GM12878 (cell line): ENCODE data around the gene ZNF419. TPM values are rescaled to one million over a fixed set of nuclear protein-coding genes. Genes with fewer than 3 reads are reported as not detected.

Experiments
- CBFB ChIP-seq: IDR thresholded peaks from 2 replicates; pipeline ENCODE4 v1.6.1; 2016; ENCODE audit warnings: antibody characterized with exemption, low read depth
- CREM ChIP-seq: IDR thresholded peaks from 2 replicates; pipeline ENCODE4 v1.6.1; 2014; ENCODE audit warnings: antibody characterized with exemption, low read depth
- FOS ChIP-seq: IDR thresholded peaks from 3 replicates; pipeline ENCODE4 v1.6.1; 2011; ENCODE audit warnings: borderline replicate concordance; ENCODE audit not compliant: insufficient read length; ENCODE audit errors: extremely low read depth
- GABPA ChIP-seq: IDR thresholded peaks from 2 replicates; pipeline ENCODE4 v1.6.1; 2014; ENCODE audit warnings: antibody characterized with exemption, low read depth, mild to moderate bottlenecking, inconsistent platforms
- HCFC1 ChIP-seq: fragments of 150-350 bp; IDR thresholded peaks from 2 replicates; pipeline ENCODE4 v1.6.1; 2014; ENCODE audit warnings: low read length
- HDAC6 ChIP-seq: fragments of 200-600 bp; sonication (generic); IDR thresholded peaks from one replicate; pipeline ENCODE4 v1.8.0; 2017; ENCODE audit warnings: antibody characterized with exemption; ENCODE audit not compliant: unreplicated experiment
- HDGF ChIP-seq: fragments of 450-650 bp; IDR thresholded peaks from 2 replicates; pipeline ENCODE4 v1.6.1; 2016; ENCODE audit warnings: antibody characterized with exemption
- IKZF1 ChIP-seq: fragments of 450-650 bp; conservative IDR thresholded peaks from 2 replicates; pipeline ENCODE4 v1.6.1; 2017; ENCODE audit warnings: antibody characterized with exemption, mild to moderate bottlenecking
- NBN ChIP-seq: fragments of 450-650 bp; IDR thresholded peaks from 2 replicates; pipeline ENCODE4 v1.6.1; 2016
- NFYB ChIP-seq: IDR thresholded peaks from 2 replicates; pipeline ENCODE4 v1.6.1; 2011; ENCODE audit warnings: low read depth, mild to moderate bottlenecking, low read length, improper control_type of control experiment, moderate library complexity; ENCODE audit not compliant: insufficient read depth
- POLR2A ChIP-seq: IDR thresholded peaks from 2 replicates; pipeline ENCODE4 v1.6.1; 2011; ENCODE audit warnings: low read depth, mild to moderate bottlenecking, low read length
- POLR2AphosphoS2 ChIP-seq: IDR thresholded peaks from 2 replicates; pipeline ENCODE4 v1.6.1; 2011; ENCODE audit warnings: low read depth, mild to moderate bottlenecking, low read length, improper control_type of control experiment, moderate library complexity
- POLR2AphosphoS5 ChIP-seq: IDR thresholded peaks from 2 replicates; pipeline ENCODE4 v1.6.1; 2011; ENCODE audit warnings: mild to moderate bottlenecking, low read length, inconsistent platforms
- POU2F2 ChIP-seq: IDR thresholded peaks from 3 replicates; pipeline ENCODE4 v1.6.1; 2011; ENCODE audit warnings: low read depth, mild to moderate bottlenecking, low read length, borderline replicate concordance
- RB1 ChIP-seq: fragments of 450-650 bp; formaldehyde crosslinking; IDR thresholded peaks from 2 replicates; pipeline ENCODE4 v1.6.1; 2017; ENCODE audit warnings: mild to moderate bottlenecking, borderline replicate concordance
- RCOR1 ChIP-seq: conservative IDR thresholded peaks from 2 replicates; pipeline ENCODE4 v1.6.1; 2012; ENCODE audit warnings: low read depth, low read length, improper control_type of control experiment
- RUNX3 ChIP-seq: IDR thresholded peaks from 2 replicates; pipeline ENCODE4 v1.6.1; 2012; ENCODE audit warnings: low read length, inconsistent platforms
- SMAD5 ChIP-seq: IDR thresholded peaks from 2 replicates; pipeline ENCODE4 v1.6.1; 2016; ENCODE audit warnings: antibody characterized with exemption, low read depth
- SP1 ChIP-seq: IDR thresholded peaks from one replicate; pipeline ENCODE4 v1.6.1; 2011; ENCODE audit warnings: low read depth, low read length
- SREBF1 ChIP-seq: IDR thresholded peaks from 2 replicates; pipeline ENCODE4 v1.6.1; 2012; ENCODE audit warnings: mild to moderate bottlenecking, low read length
- TAF1 ChIP-seq: IDR thresholded peaks from 2 replicates; pipeline ENCODE4 v1.6.1; 2011; ENCODE audit warnings: mild to moderate bottlenecking, low read depth, low read length, borderline replicate concordance
- YY1 ChIP-seq: IDR thresholded peaks from 2 replicates; pipeline ENCODE4 v1.6.1; 2011; ENCODE audit warnings: low read depth, mild to moderate bottlenecking, low read length
- ZNF207 ChIP-seq: fragments of 450-650 bp; IDR thresholded peaks from 2 replicates; pipeline ENCODE4 v1.6.1; 2014; ENCODE audit warnings: antibody characterized with exemption, mild to moderate bottlenecking, borderline replicate concordance
- polyA plus RNA-seq, 11 experiments: library from polyadenylated mRNA; depleted of rRNA in 4 of 11; unstranded in 6 of 11; stranded (reverse) in 5 of 11; fragments of >200 nt; fragmentation: Nextera tagmentation in 4 of 11; fragmentation: Illumina TruSeq in 1 of 11; extraction: Ambion mirVana in 4 of 11; extraction: Trizol in 1 of 11; gene quantifications; 1 replicate in 1 of 11; 2 replicates in 10 of 11; pipeline versions ENCODE4 v1.2.1 to v1.2.3, GENCODE V29; 2011 to 2016; ENCODE audit warnings: inconsistent platforms in 2 of 11, missing spikeins in 2 of 11, low read depth in 1 of 11
- total RNA-seq, 4 experiments: library from RNA; depleted of rRNA in 3 of 4; stranded (reverse); fragments of >200 nt in 3 of 4; fragmentation: Illumina TruSeq in 1 of 4; extraction: Trizol in 1 of 4; gene quantifications; 2 replicates each; pipeline versions ENCODE4 v1.2.1 to v1.2.3, GENCODE V29; 2013 to 2021
- TF ChIP-seq, protein P1 (sequence below): fragments of 450-650 bp; IDR thresholded peaks from 2 replicates; pipeline ENCODE4 v1.6.1; 2016; ENCODE audit warnings: mild to moderate bottlenecking
- TF ChIP-seq, protein P2 (sequence below): fragments of 450-650 bp; IDR thresholded peaks from 2 replicates; pipeline ENCODE4 v1.6.1; 2016; ENCODE audit warnings: mild to moderate bottlenecking, moderate library complexity, borderline replicate concordance
- TF ChIP-seq, protein P3 (sequence below): fragments of 450-650 bp; IDR thresholded peaks from 2 replicates; pipeline ENCODE4 v1.6.1; 2018; ENCODE audit warnings: borderline replicate concordance, mild to moderate bottlenecking; ENCODE audit not compliant: partially characterized antibody

Gene ZNF419
- total and polyA plus RNA-seq, 10 of the 15 experiments (the other 5 are each of a cell fraction or from before 2014, with no cell fraction given) = 0.98 to 12.8 (median 7.3) TPM

DNA sequence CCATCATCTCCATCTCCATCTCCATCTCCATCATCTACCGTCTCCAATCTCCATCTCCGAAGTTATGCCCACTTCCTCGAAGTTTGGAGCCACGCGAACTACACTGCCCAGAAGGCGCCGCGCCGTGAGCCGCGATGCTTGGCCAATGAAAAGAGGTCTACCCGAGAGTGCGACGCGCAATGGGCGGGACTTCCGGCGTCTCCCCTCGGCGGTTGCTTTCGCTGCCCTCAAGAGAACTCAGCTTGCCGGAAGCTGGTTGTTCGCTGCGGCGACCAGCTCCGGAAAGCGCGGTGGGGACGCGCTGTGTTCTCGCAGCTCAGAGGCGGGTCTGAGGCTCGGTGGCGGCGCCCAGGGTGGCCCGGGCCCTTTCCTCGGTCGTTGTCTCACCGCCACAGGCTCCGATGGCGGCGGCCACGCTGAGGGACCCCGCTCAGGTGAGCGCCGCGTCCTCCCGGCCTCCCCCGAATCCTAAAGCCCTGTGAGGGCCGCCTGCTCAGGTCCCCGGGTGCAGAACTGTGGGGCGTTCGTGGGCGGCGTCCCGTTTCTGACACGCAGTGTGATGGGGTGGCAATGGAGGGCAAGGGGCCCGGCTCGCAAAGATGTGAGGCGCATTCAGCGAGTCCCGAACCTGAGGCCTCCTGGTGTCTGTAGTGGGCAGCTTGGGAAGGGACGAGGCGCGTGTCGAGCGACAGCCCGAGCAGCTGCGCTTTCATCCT, 12.3 kb downstream of the ZNF419 start, which contains the start of gene ZNF773 (continued):
- TF ChIP-seq POLR2AphosphoS5 (peak; percentile 80), POLR2A (peak; percentile 95), NFYB (peak; percentile 58; the same call in 1 of the 2 replicates), NBN (peak; percentile 83), CREM (peak; percentile 96), FOS (peak; percentile 11), RUNX3 (peak; percentile 40), SMAD5 (peak; percentile 62; the same call in 1 of the 2 replicates), RCOR1 (0 out of 2 replicates have a peak, but pooled peaks have one; percentile 64), TAF1 (peak; percentile 60; the same call in 1 of the 2 replicates), IKZF1 (peak; percentile 92), ZNF207 (peak; percentile 86), POU2F2 (peak; percentile 60; the same call in 1 of the 3 replicates), GABPA (peak; percentile 94), CBFB (peak; percentile 70; the same call in 1 of the 2 replicates), RB1 (peak; percentile 28; the same call in 1 of the 2 replicates), HCFC1 (peak; percentile 95), POLR2AphosphoS2 (peak; percentile 60), SREBF1 (peak; percentile 60), HDAC6 (peak; percentile 52), SP1 (peak; percentile 90), HDGF (0 out of 2 replicates have a peak, but pooled peaks have one; percentile 79), YY1 (peak; percentile 63)
- TF ChIP-seq, protein P1, sequence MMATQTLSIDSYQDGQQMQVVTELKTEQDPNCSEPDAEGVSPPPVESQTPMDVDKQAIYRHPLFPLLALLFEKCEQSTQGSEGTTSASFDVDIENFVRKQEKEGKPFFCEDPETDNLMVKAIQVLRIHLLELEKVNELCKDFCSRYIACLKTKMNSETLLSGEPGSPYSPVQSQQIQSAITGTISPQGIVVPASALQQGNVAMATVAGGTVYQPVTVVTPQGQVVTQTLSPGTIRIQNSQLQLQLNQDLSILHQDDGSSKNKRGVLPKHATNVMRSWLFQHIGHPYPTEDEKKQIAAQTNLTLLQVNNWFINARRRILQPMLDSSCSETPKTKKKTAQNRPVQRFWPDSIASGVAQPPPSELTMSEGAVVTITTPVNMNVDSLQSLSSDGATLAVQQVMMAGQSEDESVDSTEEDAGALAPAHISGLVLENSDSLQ = peak; percentile 80
- TF ChIP-seq, protein P2, sequence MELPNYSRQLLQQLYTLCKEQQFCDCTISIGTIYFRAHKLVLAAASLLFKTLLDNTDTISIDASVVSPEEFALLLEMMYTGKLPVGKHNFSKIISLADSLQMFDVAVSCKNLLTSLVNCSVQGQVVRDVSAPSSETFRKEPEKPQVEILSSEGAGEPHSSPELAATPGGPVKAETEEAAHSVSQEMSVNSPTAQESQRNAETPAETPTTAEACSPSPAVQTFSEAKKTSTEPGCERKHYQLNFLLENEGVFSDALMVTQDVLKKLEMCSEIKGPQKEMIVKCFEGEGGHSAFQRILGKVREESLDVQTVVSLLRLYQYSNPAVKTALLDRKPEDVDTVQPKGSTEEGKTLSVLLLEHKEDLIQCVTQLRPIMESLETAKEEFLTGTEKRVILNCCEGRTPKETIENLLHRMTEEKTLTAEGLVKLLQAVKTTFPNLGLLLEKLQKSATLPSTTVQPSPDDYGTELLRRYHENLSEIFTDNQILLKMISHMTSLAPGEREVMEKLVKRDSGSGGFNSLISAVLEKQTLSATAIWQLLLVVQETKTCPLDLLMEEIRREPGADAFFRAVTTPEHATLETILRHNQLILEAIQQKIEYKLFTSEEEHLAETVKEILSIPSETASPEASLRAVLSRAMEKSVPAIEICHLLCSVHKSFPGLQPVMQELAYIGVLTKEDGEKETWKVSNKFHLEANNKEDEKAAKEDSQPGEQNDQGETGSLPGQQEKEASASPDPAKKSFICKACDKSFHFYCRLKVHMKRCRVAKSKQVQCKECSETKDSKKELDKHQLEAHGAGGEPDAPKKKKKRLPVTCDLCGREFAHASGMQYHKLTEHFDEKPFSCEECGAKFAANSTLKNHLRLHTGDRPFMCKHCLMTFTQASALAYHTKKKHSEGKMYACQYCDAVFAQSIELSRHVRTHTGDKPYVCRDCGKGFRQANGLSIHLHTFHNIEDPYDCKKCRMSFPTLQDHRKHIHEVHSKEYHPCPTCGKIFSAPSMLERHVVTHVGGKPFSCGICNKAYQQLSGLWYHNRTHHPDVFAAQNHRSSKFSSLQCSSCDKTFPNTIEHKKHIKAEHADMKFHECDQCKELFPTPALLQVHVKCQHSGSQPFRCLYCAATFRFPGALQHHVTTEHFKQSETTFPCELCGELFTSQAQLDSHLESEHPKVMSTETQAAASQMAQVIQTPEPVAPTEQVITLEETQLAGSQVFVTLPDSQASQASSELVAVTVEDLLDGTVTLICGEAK = peak; percentile 95
- TF ChIP-seq, protein P3, sequence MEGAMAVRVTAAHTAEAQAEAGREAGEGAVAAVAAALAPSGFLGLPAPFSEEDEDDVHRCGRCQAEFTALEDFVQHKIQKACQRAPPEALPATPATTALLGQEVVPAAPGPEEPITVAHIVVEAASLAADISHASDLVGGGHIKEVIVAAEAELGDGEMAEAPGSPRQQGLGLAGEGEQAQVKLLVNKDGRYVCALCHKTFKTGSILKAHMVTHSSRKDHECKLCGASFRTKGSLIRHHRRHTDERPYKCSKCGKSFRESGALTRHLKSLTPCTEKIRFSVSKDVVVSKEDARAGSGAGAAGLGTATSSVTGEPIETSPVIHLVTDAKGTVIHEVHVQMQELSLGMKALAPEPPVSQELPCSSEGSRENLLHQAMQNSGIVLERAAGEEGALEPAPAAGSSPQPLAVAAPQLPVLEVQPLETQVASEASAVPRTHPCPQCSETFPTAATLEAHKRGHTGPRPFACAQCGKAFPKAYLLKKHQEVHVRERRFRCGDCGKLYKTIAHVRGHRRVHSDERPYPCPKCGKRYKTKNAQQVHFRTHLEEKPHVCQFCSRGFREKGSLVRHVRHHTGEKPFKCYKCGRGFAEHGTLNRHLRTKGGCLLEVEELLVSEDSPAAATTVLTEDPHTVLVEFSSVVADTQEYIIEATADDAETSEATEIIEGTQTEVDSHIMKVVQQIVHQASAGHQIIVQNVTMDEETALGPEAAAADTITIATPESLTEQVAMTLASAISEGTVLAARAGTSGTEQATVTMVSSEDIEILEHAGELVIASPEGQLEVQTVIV = peak; percentile 61
